Testis (tissue), 2 donors: ENCODE measurements around the gene ZBTB2.

Source experiments
- POLR2A ChIP-seq: fragments of 450-650 bp; IDR thresholded peaks from one replicate; pipeline ENCODE4 v1.6.1; 2017; ENCODE audit warnings: antibody characterized with exemption, mild to moderate bottlenecking, moderate library complexity
- TF ChIP-seq, protein P1 (sequence below), 3 experiments: fragments of 450-650 bp in 2 of 3; fragments of 200-600 bp in 1 of 3; sonication (generic) in 1 of 3; IDR thresholded peaks; one replicate each; pipeline ENCODE4 v1.5.1; 2016 to 2019; ENCODE audit warnings: antibody characterized with exemption in 3 of 3, mild to moderate bottlenecking in 2 of 3, moderate library complexity in 1 of 3

DNA sequence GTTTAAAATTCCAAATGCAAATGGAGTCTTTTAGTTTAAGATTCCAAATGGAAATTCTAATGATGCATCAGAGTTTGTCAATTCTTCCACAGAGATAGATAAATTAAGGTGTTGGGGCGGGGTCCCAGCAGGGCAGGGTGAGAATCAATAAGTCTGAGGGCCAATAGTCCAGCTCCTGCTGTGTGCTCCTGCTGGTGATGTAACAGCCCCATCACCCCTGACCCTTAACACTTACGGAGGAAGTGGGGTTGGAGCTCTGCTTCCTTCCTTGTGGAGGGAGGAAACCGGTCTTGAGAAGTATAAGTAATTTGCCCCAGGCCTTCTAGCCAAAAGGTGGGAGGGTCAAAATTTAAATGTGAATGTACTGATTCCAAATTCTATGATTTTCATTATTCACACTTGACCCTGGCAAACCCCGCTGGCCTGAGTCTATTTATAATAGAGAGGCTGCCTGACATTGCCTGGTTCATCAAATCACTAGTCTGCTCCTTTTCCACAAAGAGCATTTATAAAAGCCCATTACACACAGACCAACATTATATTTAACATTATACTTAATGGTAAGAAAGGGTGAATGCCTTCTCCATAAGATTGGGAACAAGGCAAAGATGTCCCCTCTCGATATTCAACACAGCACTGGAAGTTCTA is 17.2 kb downstream of the ZBTB2 start:
- no peak for TF ChIP-seq POLR2A
- TF ChIP-seq, protein P1, sequence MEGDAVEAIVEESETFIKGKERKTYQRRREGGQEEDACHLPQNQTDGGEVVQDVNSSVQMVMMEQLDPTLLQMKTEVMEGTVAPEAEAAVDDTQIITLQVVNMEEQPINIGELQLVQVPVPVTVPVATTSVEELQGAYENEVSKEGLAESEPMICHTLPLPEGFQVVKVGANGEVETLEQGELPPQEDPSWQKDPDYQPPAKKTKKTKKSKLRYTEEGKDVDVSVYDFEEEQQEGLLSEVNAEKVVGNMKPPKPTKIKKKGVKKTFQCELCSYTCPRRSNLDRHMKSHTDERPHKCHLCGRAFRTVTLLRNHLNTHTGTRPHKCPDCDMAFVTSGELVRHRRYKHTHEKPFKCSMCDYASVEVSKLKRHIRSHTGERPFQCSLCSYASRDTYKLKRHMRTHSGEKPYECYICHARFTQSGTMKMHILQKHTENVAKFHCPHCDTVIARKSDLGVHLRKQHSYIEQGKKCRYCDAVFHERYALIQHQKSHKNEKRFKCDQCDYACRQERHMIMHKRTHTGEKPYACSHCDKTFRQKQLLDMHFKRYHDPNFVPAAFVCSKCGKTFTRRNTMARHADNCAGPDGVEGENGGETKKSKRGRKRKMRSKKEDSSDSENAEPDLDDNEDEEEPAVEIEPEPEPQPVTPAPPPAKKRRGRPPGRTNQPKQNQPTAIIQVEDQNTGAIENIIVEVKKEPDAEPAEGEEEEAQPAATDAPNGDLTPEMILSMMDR (IDR thresholded peaks at IDR 0.05), result no peak
